MM.1S (cell line): ENCODE data around the gene SPOCK2.

Source experiments
- DNase-seq: peaks from one replicate; pipeline ENCODE4 v3.0.0-alpha.2; 2015
- H2AFZ ChIP-seq: fragments of 300-600 bp; sonication (generic); 2 replicates; pipeline ENCODE4 v1.6.0; 2016; ENCODE audit warnings: antibody characterized with exemption, low read length
- H3F3A ChIP-seq: fragments of 300-600 bp; sonication (generic); 2 replicates; pipeline ENCODE4 v1.6.1; 2016; ENCODE audit warnings: mild to moderate bottlenecking, antibody characterized with exemption, low read length, moderate library complexity, mixed read lengths; ENCODE audit not compliant: insufficient read depth
- H3K27ac ChIP-seq: fragments of 300-600 bp; sonication (generic); 2 replicates; pipeline ENCODE4 v1.5.1; 2016; ENCODE audit warnings: mild to moderate bottlenecking, low read length
- H3K27me3 ChIP-seq: fragments of 300-600 bp; sonication (generic); replicated peaks from 2 replicates; pipeline ENCODE4 v1.6.0; 2016; ENCODE audit warnings: low read length; ENCODE audit not compliant: insufficient read depth
- H3K36me3 ChIP-seq: fragments of 300-600 bp; sonication (generic); replicated peaks from 2 replicates; pipeline ENCODE4 v1.6.1; 2016; ENCODE audit warnings: mild to moderate bottlenecking, low read length, mixed read lengths; ENCODE audit not compliant: insufficient read depth
- H3K4me1 ChIP-seq: fragments of 300-600 bp; sonication (generic); 2 replicates; pipeline ENCODE4 v1.6.1; 2016; ENCODE audit warnings: low read length, mixed read lengths
- H3K4me2 ChIP-seq: fragments of 300-600 bp; sonication (generic); 2 replicates; pipeline ENCODE4 v1.6.0; 2016; ENCODE audit warnings: low read depth, low read length
- H3K4me3 ChIP-seq: fragments of 300-600 bp; sonication (generic); 2 replicates; pipeline ENCODE4 v1.5.1; 2016; ENCODE audit warnings: low read length, mixed read lengths
- H3K79me2 ChIP-seq: fragments of 300-600 bp; sonication (generic); 2 replicates; pipeline ENCODE4 v1.6.1; 2016; ENCODE audit warnings: mixed run types, low read length, mixed read lengths
- H3K9ac ChIP-seq: fragments of 300-600 bp; sonication (generic); 2 replicates; pipeline ENCODE4 v1.6.1; 2016; ENCODE audit warnings: low read length, mixed read lengths
- H3K9me2 ChIP-seq: fragments of 300-600 bp; sonication (generic); replicated peaks from 2 replicates; pipeline ENCODE4 v1.6.1; 2016; ENCODE audit warnings: mild to moderate bottlenecking, low read length, mixed read lengths; ENCODE audit not compliant: insufficient read depth
- H3K9me3 ChIP-seq: fragments of 300-600 bp; sonication (generic); replicated peaks from 2 replicates; pipeline ENCODE4 v1.6.1; 2016; ENCODE audit warnings: mild to moderate bottlenecking, low read length, mixed read lengths; ENCODE audit not compliant: insufficient read depth
- H4K20me1 ChIP-seq: fragments of 300-600 bp; sonication (generic); 2 replicates; pipeline ENCODE4 v1.6.1; 2016; ENCODE audit warnings: mild to moderate bottlenecking, low read length, moderate library complexity, mixed read lengths; ENCODE audit not compliant: insufficient read depth
- CTCF ChIP-seq: fragments of 300-600 bp; sonication (generic); IDR thresholded peaks from 2 replicates; pipeline ENCODE4 v1.5.1; 2016; ENCODE audit warnings: antibody characterized with exemption, low read length, mixed read lengths
- EZH2 ChIP-seq: fragments of 300-600 bp; sonication (generic); optimal IDR thresholded peaks from 2 replicates; pipeline ENCODE3; 2017; ENCODE audit warnings: low read depth, mild to moderate bottlenecking, antibody characterized with exemption, low read length, mixed read lengths
- EZH2phosphoT487 ChIP-seq: fragments of 300-600 bp; sonication (generic); IDR thresholded peaks from 2 replicates; pipeline ENCODE4 v1.6.1; 2018; ENCODE audit warnings: antibody characterized with exemption, low read length

SPOCK2 gene

GRCh38 chr10:72080042-72080975 is 8.0 kb downstream of the SPOCK2 start:
- Histone ChIP-seq H3K4me3 (no peak overlapping the region), H3K4me1 (peaks cover 9% of the 10 kb centered on the region; the same call in 1 of the 2 replicates), H3F3A (no peaks in the 10 kb centered on the region), H3K9me2 (no peaks in the 10 kb centered on the region), H3K27ac (no peak overlapping the region), H3K9ac (no peak overlapping the region), H3K4me2 (no peak overlapping the region), H2AFZ (no peak overlapping the region), H3K27me3 (no peaks in the 10 kb centered on the region), H3K9me3 (no peaks in the 10 kb centered on the region), H3K36me3 (no peaks in the 10 kb centered on the region), H4K20me1 (no peaks in the 10 kb centered on the region), H3K79me2 (no peaks in the 10 kb centered on the region)
- no peak for DNase-seq
- TF ChIP-seq EZH2phosphoT487 = no peak
- TF ChIP-seq EZH2 = no peak
- TF ChIP-seq CTCF = no peak

- Histone ChIP-seq H4K20me1 (no peaks in the 10 kb centered on the region), H2AFZ (no peak overlapping the region), H3K4me2 (no peak overlapping the region), H3K36me3 (no peaks in the 10 kb centered on the region), H3K4me3 (no peak overlapping the region), H3K9me2 (no peaks in the 10 kb centered on the region), H3K9ac (no peak overlapping the region), H3K79me2 (no peaks in the 10 kb centered on the region), H3F3A (no peaks in the 10 kb centered on the region), H3K27ac (no peak overlapping the region), H3K9me3 (no peaks in the 10 kb centered on the region), H3K27me3 (no peaks in the 10 kb centered on the region), H3K4me1 (peaks cover 11% of the 10 kb centered on the region; the same call in 1 of the 2 replicates)
- TF ChIP-seq EZH2phosphoT487 (no peak), EZH2 (no peak), CTCF (no peak)
- no peak for DNase-seq
These were observed 9.0 kb downstream of the SPOCK2 start for GRCh38 chr10:72079356-72079755.

GRCh38 chr10:72077275-72077990 is 10.9 kb downstream of the SPOCK2 start:
- Histone ChIP-seq H3K9ac (no peak overlapping the region), H4K20me1 (no peaks in the 10 kb centered on the region), H3K9me2 (no peaks in the 10 kb centered on the region), H3K4me1 (peaks cover 11% of the 10 kb centered on the region; the same call in 1 of the 2 replicates), H3K4me2 (no peak overlapping the region), H2AFZ (no peak overlapping the region), H3K27me3 (no peaks in the 10 kb centered on the region), H3K4me3 (no peak overlapping the region), H3K79me2 (no peaks in the 10 kb centered on the region), H3K9me3 (no peaks in the 10 kb centered on the region), H3K27ac (no peak overlapping the region), H3F3A (no peaks in the 10 kb centered on the region), H3K36me3 (no peaks in the 10 kb centered on the region)
- TF ChIP-seq EZH2 (no peak), EZH2phosphoT487 (no peak), CTCF (no peak)
- no peak for DNase-seq
